Kidney (tissue), 14 donors: ENCODE data around the gene ALS2CL. TPM values are rescaled to one million over a fixed set of nuclear protein-coding genes. Genes with fewer than 3 reads are reported as not detected.

Experiments used
- DNase-seq, 5 donors: peaks; one replicate each; pipeline ENCODE4 v3.0.0-alpha.2; 2013 to 2020
- FAIRE-seq: peaks from 2 replicates; lab custom pipeline; 2012; peaks lifted over from hg19 to GRCh38; lab: Jason Lieb, UNC
- H3K27ac ChIP-seq, 2 donors: one replicate each; pipeline ENCODE4 v1.7.0; 2013; ENCODE audit warnings: low read depth in 2 of 2, low read length in 2 of 2, inconsistent platforms in 1 of 2
- H3K27me3 ChIP-seq: one replicate; pipeline ENCODE4 v1.7.1; 2013; ENCODE audit warnings: low read length, inconsistent platforms; ENCODE audit not compliant: control insufficient read depth, insufficient read depth
- H3K36me3 ChIP-seq, 3 donors: one replicate each; pipeline versions ENCODE4 v1.7.0 to v1.7.1; 2013; ENCODE audit warnings: low read length in 3 of 3, control low read depth in 1 of 3, inconsistent platforms in 1 of 3; ENCODE audit not compliant: insufficient read depth in 3 of 3, control insufficient read depth in 2 of 3
- H3K4me1 ChIP-seq, 3 donors: one replicate each; pipeline versions ENCODE4 v1.7.0 to v1.7.1; 2013; ENCODE audit warnings: low read length in 3 of 3, inconsistent platforms in 1 of 3, low read depth in 1 of 3; ENCODE audit not compliant: control insufficient read depth in 2 of 3, insufficient read depth in 2 of 3
- H3K4me3 ChIP-seq, 3 donors: one replicate each; pipeline versions ENCODE4 v1.7.0 to v1.8.1; 2013; ENCODE audit warnings: low read length in 3 of 3, control low read depth in 1 of 3, inconsistent platforms in 1 of 3
- H3K9ac ChIP-seq, 3 donors: one replicate each; pipeline versions ENCODE4 v1.7.0 to v1.7.1; 2013; ENCODE audit warnings: low read length in 3 of 3, control low read depth in 1 of 3, inconsistent platforms in 1 of 3
- H3K9me3 ChIP-seq, 3 donors: one replicate each; pipeline versions ENCODE4 v1.7.0 to v1.7.1; 2013; ENCODE audit warnings: low read length in 3 of 3, control low read depth in 1 of 3, inconsistent platforms in 1 of 3; ENCODE audit not compliant: control insufficient read depth in 2 of 3, insufficient read depth in 1 of 3
- intact Hi-C: fragments of 100-400 bp; cut with DNase I; formaldehyde crosslinking; loops from one replicate; pipeline ENCODE4 v1.11.1; 2022
- polyA plus RNA-seq: library from polyadenylated mRNA; stranded (reverse); fragments of 350-450 nt; fragmentation: Illumina TruSeq; extraction: RNeasy Lipid Tissue Mini Kit (QIAGEN cat#74804); gene quantifications from one replicate; pipeline ENCODE4 v1.2.3, GENCODE V29; 2014; ENCODE audit warnings: low read depth, low replicate concordance; ENCODE audit not compliant: insufficient read depth
- total RNA-seq: library from RNA; stranded (reverse); fragmentation: NEBNext Ultra II Directional; extraction: Animal tissue kit (Norgen Biotek cat#: 25700); gene quantifications from one replicate; pipeline ENCODE4 v1.2.1, GENCODE V29; 2021
- TF ChIP-seq, protein P1 (sequence below): IDR thresholded peaks from 3 replicates; pipeline ENCODE4 v1.5.1; 2012; ENCODE audit warnings: mild to moderate bottlenecking, moderate library complexity, borderline replicate concordance; ENCODE audit not compliant: insufficient read depth; ENCODE audit errors: extremely low read depth
- donor health status: control.
- donor health status: control.
- donor health status: control.
- donor health status: control.
- donor health status: control.
- donor health status: DM: yes; HTN: yes; CAD: no.
- donor health status: Normal renal cell carcinoma (clear cell type).

ALS2CL gene
- total and polyA plus RNA-seq, 2 donors from 2014 or later = 43.0 to 78.9 TPM

DNA sequence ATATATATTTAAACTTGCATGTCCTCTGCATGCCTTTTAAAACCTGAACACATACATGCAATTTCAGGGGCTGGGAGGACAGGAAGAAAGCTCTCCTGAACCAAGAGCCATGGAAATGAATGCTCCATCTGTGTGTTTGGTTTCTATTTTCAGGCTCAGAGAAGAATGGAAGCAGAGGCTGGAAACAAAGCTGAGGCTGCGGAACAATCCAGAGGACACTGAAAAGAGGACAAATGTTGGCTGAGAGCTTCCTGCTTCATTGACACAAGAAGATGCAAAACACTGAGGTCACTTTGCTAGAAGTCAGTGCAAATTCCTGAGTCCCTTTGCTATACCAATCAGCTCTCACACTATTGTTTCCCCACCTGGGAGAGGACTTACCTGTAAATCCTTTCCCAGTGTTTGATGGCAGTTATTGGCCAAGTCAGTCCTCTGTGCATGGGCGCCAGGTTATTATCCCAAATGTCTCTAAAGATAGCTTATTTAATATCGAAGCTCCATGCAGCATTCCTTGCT, 68.4 kb downstream of the ALS2CL start:
- no peaks in the 10 kb centered on the region for H3K36me3 ChIP-seq
- H3K4me3 ChIP-seq = no peak overlapping the region
- FAIRE-seq (no peak), DNase-seq (no peak)
- intact Hi-C loops = loop anchor here (10.0 kb wide), 1 partner anchor 130 kb away; the partner anchor contains the start of gene RTP3
- TF ChIP-seq, protein P1, sequence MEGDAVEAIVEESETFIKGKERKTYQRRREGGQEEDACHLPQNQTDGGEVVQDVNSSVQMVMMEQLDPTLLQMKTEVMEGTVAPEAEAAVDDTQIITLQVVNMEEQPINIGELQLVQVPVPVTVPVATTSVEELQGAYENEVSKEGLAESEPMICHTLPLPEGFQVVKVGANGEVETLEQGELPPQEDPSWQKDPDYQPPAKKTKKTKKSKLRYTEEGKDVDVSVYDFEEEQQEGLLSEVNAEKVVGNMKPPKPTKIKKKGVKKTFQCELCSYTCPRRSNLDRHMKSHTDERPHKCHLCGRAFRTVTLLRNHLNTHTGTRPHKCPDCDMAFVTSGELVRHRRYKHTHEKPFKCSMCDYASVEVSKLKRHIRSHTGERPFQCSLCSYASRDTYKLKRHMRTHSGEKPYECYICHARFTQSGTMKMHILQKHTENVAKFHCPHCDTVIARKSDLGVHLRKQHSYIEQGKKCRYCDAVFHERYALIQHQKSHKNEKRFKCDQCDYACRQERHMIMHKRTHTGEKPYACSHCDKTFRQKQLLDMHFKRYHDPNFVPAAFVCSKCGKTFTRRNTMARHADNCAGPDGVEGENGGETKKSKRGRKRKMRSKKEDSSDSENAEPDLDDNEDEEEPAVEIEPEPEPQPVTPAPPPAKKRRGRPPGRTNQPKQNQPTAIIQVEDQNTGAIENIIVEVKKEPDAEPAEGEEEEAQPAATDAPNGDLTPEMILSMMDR = no peak
- H3K9me3 ChIP-seq = no peaks in the 10 kb centered on the region
- no peak overlapping the region for H3K27ac ChIP-seq
- H3K4me1 ChIP-seq = peaks cover 0 to 8% (median 4%) of the 10 kb centered on the region in 3 donors
- no peaks in the 10 kb centered on the region for H3K27me3 ChIP-seq
- no peak overlapping the region for H3K9ac ChIP-seq

DNA sequence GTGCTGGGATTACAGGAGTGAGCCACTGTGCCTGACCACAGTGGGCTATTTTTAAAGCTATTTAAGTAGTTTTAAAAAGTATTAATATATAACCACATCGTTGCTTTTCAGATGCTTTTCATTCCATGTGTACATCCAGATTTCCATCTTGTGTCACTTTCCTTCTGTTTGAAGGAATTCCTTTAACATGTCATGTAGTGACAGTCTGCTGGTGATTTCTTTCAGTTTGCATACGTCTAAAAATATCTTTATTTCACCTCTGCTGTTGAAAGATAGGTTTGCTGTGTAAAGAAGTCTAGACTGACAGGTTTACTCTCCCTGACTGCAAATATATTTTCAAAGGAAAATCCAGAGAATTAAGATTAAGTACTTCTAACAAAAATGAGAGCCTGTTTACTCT, 68.9 kb downstream of the ALS2CL start:
- intact Hi-C loops = loop anchor here (10.0 kb wide), 1 partner anchor 130 kb away; the partner anchor contains the start of gene RTP3
- TF ChIP-seq, protein P1 = no peak
- peaks cover 0 to 13% (median under 1%) of the 10 kb centered on the region in 3 donors for H3K4me1 ChIP-seq
- DNase-seq (no peak), FAIRE-seq (no peak)
- no peaks in the 10 kb centered on the region for H3K36me3 ChIP-seq
- no peaks in the 10 kb centered on the region for H3K9me3 ChIP-seq
- no peak overlapping the region for H3K27ac ChIP-seq
- H3K27me3 ChIP-seq = no peaks in the 10 kb centered on the region
- H3K9ac ChIP-seq = no peak overlapping the region
- no peak overlapping the region for H3K4me3 ChIP-seq

DNA sequence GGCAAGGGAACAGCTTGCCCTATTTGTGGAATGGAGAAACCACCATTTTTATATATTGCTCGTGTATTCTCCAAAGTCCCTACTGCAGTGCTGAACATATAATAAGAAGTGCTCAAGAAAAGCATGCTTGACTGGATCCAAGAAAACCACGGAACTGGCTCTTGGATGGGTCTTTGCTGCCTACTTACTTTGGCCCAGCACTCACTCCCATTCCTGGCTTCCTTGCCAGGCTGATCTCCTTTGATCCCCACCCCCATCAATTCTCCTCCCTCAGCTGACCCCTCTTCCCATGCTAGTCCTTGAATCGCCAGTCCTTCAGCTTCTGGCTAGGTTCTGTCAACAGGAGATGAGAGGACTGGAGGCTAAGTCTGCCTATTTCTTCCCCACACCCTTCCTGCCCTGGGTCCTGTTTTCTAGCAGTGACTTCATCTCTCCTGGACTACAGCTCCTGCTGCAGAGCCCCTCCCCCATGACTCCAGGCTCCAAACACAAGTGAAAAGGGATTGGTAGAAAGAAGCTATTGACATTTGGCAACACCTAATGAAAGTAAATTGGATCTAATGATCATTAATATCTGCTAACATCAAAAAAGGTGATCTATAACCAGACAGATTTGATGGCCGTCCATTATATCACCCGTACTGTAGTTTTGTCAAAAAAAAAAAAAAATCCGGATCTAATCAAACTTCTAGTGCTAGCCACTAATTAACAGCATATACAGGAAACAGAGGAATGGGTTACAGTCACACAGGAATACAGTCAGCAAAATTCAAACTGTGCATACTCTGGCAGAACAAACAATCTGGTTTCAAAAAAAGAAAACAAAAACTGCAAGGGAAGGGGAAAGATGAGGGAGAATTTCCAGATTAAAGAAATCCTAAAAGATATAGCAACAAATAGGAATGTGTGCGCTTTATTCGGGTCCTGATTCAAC, 73.4 kb downstream of the ALS2CL start:
- TF ChIP-seq, protein P1 = no peak
- Histone ChIP-seq H3K27me3 (no peaks in the 10 kb centered on the region), H3K4me1 (peaks cover 0 to 7% (median 0%) of the 10 kb centered on the region in 3 donors), H3K9me3 (no peaks in the 10 kb centered on the region), H3K27ac (no peak overlapping the region), H3K36me3 (no peaks in the 10 kb centered on the region), H3K4me3 (no peak overlapping the region), H3K9ac (no peak overlapping the region)
- FAIRE-seq (no peak), DNase-seq (no peak)
- intact Hi-C loops = loop anchor here (10.0 kb wide), 1 partner anchor 125 kb away; the partner anchor contains the start of gene RTP3

Other genes with a start within 250 kb of the ALS2CL start
- 1,823 TPM for gene LTF, start 228.8 kb downstream of the ALS2CL start, total RNA-seq
- 34.7 TPM for gene LTF, start 228.8 kb downstream of the ALS2CL start, polyA plus RNA-seq
- not detected for gene RTP3, start 195.7 kb downstream of the ALS2CL start, total RNA-seq
- 0.30 TPM for gene RTP3, start 195.7 kb downstream of the ALS2CL start, polyA plus RNA-seq
- 7.5 TPM for gene LRRC2, start 127.4 kb downstream of the ALS2CL start, total RNA-seq
- 3.4 TPM for gene LRRC2, start 127.4 kb downstream of the ALS2CL start, polyA plus RNA-seq
- gene FAM240A, start 81.2 kb downstream of the ALS2CL start, total RNA-seq = 0.44 TPM
- not detected for gene FAM240A, start 81.2 kb downstream of the ALS2CL start, polyA plus RNA-seq
- 0.79 TPM for gene TMIE, start 7.7 kb upstream of the ALS2CL start, total RNA-seq
- gene TMIE, start 7.7 kb upstream of the ALS2CL start, polyA plus RNA-seq = 1.3 TPM
- 0.35 TPM for gene PRSS50, start 24.2 kb upstream of the ALS2CL start, total RNA-seq
- gene PRSS50, start 24.2 kb upstream of the ALS2CL start, polyA plus RNA-seq = 0.19 TPM
- 41.3 TPM for gene MYL3, start 169.8 kb upstream of the ALS2CL start, total RNA-seq
- 81.9 TPM for gene MYL3, start 169.8 kb upstream of the ALS2CL start, polyA plus RNA-seq
- 286 TPM for gene PTH1R, start 184.0 kb upstream of the ALS2CL start, total RNA-seq
- 1,885 TPM for gene PTH1R, start 184.0 kb upstream of the ALS2CL start, polyA plus RNA-seq